HG03457 (cell line): ENCODE measurements around the gene RHNO1.

Source experiments
- ATAC-seq: cut with Tn5 transposase; IDR thresholded peaks from one replicate; pipeline ENCODE4 v1.9.1; 2021; ENCODE audit warnings: moderate number of reproducible peaks; ENCODE audit not compliant: unreplicated experiment

The RHNO1 gene

GRCh38 chr12:2877047-2877952 is at the start of gene RHNO1, which contains the start of gene FOXM1:
RHNO1 (plus strand) TSS chr12:2877223; CDS start chr12:2885367, 8,144 bp downstream.
FOXM1 (minus strand) TSS chr12:2877174; CDS start chr12:2874478, 2,696 bp downstream.
- peak; percentile 68 for ATAC-seq

DNA sequence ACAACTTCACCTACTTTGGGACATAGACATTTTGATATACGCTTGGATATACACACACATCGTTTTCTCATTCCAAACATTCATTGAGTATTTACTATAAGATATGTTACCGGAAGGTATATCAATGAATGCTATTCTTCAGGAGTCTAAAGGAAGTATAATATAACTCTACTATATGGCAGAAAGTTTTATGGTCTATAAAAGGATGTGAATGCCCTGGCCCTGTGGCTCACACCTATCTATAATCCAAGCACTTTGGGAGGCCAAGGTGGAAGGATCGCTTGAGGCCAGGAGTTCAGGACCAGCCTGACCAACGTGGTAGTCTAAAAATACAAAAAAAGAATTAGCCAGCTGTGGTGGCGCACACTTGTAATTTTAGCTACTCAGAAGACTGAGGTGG is 47.7 kb upstream of the RHNO1 start:
- ATAC-seq: no peak

DNA sequence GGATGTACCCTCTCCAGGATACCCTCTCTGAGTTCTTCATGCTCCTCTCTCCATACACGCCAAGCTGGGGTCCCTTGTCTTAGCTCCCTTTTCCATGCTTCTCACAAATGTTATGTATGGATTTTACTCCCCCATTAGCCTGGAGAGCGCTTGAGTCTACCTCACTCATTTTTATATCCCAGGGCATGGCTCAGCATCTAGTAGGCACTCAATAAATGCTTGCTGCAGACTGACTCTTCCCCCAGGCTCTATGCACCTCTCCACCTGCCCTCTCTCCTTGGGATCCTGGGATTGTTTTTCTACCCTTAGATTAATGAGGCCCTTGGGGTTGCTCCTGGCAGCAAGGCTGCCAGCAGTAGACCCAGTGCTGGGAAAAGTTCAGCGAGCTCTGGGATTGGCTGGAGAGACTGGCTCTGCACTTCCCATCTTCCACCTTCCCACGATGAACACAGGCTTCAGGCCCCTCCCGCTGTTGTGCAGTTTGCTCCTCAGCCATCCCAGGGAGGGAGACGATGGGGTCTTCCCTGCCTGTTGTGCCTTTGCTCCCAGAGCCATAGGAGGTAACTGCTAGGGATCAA is 44.4 kb upstream of the RHNO1 start:
- ATAC-seq: no peak

- ATAC-seq: no peak
Measured at GRCh38 chr12:2833327-2833726, 43.7 kb upstream of the RHNO1 start.

DNA sequence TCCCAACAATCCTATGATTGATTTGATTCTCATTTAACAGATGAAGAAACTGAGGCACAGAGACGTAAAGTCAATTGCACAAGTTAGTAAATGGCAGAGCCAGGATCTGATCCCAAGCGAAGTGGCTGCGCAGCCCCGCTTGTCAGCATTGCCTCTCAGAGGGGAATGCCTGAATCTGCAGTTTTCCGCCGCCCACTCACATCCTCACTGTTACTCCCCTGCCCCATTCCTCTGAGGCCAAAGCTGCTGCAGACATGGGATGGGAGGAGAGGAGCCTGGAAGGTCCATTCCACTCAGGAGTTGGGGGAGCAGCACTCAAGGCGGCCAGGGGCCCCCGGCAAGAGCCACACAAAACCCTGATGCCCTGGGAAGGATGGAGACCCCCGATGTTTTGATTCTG is 43.2 kb upstream of the RHNO1 start:
- ATAC-seq: no peak

GRCh38 chr12:2834581-2835491 is 42.2 kb upstream of the RHNO1 start, which contains the start of gene NRIP2:
NRIP2 (minus strand) TSS chr12:2835035; CDS start chr12:2834983, 52 bp downstream.
- no peak for ATAC-seq

- ATAC-seq: no peak
Measured at GRCh38 chr12:2835691-2836403, 41.2 kb upstream of the RHNO1 start.

- no peak for ATAC-seq
Measured at GRCh38 chr12:2836574-2836973, 40.4 kb upstream of the RHNO1 start.

GRCh38 chr12:2841056-2841650 is 35.9 kb upstream of the RHNO1 start:
- no peak for ATAC-seq

DNA sequence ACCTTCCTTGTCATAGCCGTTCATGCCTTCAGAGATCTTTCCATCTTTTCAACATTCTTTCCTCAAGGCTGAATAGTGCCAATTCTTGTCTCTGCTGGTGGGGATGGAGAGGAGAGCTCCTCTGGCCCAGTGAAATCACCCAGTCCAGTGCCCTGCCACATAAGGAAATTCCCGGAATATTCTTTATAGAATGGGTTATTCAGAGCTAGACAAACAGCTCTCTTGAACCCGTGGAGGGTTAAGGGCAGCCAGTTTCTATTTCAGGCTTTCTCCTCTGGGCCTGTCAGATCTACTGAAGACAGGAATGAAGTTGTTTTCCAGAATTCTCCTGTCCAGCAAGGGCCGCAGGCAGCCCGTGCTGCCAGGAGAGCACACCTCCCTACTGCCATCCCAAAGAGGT is 34.1 kb upstream of the RHNO1 start:
- no peak for ATAC-seq

DNA sequence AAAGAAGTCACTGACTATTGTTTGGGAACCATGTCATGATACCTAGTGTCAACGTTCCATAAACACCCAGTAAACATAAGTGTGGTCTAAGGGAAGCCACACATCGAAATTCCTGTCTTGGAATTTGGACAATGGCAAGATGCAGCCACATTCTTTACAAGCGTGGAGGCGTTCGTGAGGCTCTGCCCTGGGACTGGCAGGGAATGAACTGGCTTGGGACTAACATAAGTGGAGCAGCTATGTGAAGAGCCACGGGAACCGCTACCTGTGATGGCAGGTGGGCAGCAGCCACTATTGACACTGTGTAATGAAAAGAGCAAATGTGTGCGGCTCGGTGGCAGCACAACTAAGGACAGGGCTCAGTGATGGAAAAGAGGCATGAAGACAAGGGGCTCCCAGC is 32.2 kb upstream of the RHNO1 start:
- no peak for ATAC-seq

DNA sequence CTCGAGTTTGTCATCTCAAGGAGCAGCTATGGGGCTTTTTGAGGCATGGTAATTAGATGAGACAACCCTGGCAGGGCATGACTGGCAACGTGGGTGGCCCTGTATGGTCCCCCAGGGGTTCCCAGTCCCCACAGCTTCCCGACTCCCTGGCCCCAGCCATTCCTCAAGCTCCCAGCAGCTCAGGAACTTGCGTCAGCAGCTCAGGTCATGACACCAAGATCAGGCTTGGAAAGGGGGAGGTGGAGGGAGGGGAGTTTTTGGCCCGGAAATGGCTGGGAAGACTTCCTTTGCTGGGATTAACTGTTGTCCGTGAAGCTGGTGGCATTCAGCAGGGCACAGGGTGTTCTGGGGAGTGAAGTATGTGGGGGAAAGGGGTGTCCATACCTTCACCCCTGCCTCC is 31.7 kb upstream of the RHNO1 start:
- no peak for ATAC-seq

DNA sequence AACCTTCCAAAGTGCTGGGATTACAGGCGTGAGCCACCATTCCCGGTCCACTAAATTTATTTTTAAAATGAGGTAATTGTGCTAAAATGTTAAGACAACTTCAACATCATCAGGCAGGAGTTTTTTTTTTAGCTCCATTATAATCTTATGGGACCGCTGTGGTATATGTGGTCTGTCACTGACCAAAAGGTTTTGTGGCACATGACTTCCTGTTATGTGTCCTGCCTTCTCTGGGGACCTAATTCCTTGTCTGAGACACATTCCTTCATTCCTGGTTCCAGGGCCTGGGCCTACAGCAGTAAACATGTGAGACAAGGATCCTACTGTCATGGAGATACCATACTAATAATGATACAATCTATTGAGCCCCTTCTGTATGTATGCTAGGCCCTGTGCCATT is 25.1 kb upstream of the RHNO1 start:
- no peak for ATAC-seq

GRCh38 chr12:2853626-2854025 is 23.4 kb upstream of the RHNO1 start:
- no peak for ATAC-seq

DNA sequence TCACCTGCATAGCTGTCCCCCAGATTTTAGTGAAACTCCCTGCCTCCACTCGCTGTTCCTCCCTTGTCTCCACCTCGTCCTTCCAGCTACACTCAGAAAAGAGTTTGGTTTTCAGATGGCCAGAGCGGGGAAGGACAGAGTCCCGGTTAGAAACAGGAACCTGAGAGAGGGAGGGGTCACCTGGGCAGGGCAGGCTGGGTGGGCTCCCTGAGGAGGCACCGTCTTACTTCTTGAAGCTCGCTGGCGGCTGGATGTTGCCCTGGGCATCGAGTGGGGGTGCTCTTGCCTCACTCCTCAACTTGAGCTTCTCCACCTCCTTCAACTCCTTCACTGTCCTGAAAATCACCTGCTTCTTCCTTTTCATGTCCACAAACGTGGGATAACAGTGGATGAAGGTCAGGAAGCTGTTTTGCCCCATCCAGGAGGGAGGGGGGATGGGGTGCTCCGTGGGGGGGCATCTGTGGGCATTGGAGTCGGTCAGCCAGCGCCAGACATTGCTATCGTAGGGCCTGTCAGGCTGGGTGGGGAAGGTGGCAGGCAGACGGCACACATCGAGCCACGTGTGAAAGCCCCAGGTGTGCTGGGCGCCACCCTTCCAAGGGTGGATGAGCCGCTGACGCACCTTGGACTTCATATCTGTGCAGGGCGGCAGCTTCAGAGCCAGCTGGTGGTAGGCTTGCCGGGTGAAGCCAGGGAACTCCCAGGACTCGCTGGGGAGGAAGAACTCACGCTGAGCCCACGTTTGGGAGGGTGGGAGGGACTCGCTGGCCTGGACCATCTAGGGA is 22.2 kb upstream of the RHNO1 start:
- no peak for ATAC-seq

DNA sequence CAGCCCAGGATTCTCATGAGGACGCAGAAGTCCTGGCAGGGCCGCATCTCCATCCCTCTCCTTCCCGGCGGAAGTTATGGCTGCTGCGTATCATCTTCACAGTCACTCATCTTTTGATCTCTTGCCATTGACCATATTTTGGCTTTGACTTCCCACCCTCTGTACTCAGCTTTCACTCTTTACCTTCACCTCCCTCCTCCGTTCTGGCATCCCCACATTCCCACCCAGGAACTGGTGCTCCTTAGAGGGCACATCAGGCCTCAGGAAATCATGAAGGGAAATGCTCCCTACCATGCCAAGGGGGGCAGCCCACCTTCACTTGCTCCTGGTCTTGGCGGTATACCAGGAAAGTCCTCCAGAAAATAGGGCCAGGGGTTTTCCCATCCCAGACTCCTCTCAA is 21.5 kb upstream of the RHNO1 start:
- ATAC-seq: no peak

DNA sequence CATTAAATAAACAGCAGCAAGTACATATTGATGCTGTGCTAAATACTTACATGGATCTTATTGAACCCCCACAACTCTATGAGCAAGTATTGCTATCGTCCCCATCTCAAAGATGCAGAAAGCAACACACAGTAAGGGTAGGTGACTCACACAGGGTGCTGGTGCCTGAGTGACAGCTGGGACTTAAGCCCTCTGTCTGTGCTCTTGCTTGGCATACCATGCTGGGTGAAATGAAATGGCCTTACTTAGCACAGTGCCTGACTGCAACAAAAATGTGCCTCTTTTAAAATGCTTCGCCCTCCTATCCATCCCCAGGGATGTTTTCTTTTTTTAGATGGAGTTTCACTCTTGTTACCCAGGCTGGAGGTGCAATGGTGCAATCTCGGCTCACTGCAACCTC is 21.0 kb upstream of the RHNO1 start:
- no peak for ATAC-seq

DNA sequence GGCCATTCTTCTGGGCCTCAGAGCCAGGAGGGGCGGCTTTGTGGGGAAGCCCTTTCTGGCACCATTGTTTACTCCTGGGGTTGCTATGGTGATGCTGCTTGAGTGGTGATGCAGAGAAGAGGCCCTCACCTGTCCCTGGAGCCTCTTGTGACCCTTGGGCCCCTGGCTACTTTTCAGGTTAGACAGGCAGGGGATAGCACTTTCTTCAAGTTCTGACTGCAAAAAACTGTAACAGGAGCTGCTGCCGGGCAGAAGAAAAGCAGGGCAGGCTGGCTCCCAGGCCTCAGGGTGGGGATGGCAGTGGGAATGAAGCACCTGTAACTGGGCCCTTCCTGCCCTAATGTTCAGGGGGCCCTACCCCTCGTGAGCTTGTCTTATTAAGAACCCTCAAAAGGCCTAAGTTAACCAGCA is 20.0 kb upstream of the RHNO1 start, which contains the start of gene TEX52:
TSS of gene TEX52 (minus strand) at position 19 of the 411 bp plus-strand sequence. CDS start at position 6, 13 bp downstream.
- ATAC-seq: no peak

- no peak for ATAC-seq
Measured at GRCh38 chr12:2857576-2857975, 19.4 kb upstream of the RHNO1 start.
